HG03457 (cell line): ENCODE measurements around the gene GRK5.
"Not testable (repeated sequence)": the region's sequence is repeated elsewhere in the genome, so short reads cannot be mapped to it uniquely, and the experiment has no call there.

ENCODE experiments used
- ATAC-seq: cut with Tn5 transposase; IDR thresholded peaks from one replicate; pipeline ENCODE4 v1.9.1; 2021; ENCODE audit warnings: moderate number of reproducible peaks; ENCODE audit not compliant: unreplicated experiment

Gene GRK5

DNA sequence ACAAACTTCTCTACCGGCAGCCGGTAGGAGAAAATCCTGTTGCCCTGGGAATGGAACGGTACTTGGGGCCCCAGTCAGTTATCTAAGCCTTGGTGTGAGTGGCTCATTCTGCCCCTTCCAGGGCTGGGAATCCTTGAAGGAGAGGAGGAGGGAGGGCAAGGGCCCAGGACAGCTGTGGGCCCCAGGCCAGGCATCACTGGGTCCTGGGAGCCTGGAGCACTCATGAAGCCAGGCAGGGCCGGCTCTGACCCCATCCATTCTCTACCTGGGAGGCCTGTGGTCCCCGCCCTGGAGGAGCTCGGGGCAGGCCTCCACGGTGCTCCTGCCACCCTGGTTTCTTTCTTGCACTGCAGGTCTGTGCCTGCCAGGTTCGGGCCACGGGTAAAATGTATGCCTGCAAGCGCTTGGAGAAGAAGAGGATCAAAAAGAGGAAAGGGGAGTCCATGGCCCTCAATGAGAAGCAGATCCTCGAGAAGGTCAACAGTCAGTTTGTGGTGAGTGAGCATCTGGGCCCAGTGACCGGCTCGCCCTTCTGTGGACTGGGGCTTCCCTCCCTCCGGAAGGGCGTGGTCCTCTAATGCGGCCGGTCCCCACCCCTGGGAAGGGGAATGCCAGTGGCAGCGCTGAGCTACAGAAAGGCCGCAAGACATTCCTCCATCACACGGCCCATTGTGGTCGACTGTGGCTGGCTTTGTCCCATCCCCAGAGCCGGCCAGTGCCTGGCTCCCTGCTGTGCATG lies 223.8 kb downstream of the GRK5 start:
- no peak for ATAC-seq

DNA sequence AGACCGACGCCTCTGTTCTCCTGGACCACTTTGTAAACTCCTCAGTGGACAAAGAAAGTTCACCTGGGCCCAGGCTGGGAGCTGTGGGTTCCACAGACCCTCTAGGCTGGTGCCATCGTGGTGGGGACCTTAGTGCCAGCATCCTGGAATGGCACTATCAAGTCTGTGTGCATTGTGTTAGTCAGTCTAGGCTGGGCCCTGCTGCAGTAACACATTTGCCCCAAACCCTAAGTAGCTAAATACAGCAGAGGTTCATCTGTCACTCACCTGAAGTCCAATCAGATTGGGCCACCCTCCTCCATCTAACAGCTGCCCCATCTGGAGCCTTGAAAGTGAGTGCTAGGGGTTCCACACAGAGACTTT lies 224.4 kb downstream of the GRK5 start:
- ATAC-seq = no peak

DNA sequence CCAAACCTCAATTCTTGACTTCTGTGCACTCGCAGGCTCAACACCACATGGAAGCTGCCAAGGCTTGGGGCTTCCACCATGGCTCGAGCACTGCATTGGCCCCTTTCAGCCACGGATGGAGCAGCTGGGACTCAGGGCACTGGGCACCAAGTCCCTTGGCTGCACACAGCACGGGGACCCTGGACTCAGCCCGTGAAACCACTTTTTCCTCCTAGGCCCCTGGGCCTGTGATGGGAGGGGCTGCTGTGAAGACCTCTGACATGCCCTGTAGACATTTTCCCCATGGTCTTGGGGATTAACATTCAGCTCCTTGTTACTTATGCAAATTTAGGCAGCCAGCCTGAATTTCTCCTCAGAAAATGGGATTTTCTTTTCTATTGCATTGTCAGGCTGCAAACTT lies 227.6 kb downstream of the GRK5 start:
- ATAC-seq = not testable (repeated sequence)

DNA sequence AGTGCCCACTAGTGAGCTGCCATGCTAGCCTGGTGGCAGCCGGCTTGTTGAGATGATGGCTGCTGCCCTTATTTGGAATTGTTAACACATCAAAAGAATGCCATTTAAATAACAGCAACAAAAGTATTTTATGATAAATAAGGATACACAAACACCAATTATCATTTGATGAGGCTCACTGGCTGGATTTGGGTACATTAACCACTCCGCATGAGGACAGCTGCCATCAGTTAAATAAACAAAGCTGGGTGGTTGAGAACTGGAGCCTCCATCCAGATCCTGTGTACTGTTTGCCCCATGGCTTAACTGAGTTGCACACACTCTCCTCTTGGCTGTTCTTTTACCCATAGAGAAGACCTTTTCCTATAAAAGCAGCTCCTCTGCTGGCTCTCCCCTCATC lies 231.3 kb downstream of the GRK5 start:
- no peak for ATAC-seq

DNA sequence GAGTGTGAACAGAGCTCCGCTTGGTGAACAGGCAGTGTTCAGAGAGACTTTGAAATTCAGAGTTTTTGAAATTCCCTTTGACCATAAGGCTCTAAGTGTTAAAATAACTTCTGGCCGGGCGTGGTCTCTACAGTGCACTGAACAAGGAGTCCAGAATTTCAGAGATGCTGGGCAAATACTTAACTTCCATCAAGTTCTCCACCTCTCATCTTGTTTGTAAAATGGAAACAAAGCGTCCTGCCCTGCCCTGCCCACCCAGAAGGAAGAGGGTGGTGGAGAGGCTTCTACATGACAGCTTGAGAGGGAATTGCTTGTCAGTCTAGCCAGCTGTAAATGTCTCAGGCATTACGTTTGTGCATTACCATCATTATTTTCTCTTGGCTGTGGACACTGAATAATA lies 232.6 kb downstream of the GRK5 start:
- ATAC-seq = no peak

DNA sequence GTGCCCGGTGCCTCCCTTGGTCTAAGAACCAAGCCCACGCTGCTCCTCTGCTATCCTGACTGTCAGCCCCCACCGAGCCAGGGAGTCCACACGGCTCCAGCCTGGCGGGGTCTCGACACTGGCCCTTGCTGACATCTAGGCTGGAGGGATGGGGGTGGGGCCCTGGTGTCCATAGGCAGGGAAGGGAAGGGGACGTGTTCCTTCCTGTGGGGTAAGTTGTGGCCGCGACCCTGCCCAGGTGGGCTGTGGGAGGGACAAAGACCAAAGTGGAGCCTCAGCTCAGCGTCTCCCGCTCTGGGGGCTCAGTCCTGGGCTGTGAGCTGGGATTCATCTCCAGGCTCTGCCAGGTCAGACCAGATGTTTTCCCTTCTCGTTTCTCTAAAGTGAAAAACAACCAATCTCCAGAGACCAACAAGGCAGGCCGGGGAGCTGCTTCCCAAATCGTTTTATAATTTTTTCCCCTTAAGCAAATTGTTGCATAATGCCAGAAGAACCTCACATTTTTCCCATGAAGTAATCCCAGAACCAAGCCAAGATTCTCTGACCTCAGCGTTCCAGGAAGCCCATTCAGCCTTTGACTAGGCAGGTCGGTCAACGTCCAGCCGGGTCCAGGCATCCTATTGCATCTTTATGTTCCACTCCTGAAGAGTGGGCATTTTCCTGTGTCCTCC lies 233.9 kb downstream of the GRK5 start:
- no peak for ATAC-seq

DNA sequence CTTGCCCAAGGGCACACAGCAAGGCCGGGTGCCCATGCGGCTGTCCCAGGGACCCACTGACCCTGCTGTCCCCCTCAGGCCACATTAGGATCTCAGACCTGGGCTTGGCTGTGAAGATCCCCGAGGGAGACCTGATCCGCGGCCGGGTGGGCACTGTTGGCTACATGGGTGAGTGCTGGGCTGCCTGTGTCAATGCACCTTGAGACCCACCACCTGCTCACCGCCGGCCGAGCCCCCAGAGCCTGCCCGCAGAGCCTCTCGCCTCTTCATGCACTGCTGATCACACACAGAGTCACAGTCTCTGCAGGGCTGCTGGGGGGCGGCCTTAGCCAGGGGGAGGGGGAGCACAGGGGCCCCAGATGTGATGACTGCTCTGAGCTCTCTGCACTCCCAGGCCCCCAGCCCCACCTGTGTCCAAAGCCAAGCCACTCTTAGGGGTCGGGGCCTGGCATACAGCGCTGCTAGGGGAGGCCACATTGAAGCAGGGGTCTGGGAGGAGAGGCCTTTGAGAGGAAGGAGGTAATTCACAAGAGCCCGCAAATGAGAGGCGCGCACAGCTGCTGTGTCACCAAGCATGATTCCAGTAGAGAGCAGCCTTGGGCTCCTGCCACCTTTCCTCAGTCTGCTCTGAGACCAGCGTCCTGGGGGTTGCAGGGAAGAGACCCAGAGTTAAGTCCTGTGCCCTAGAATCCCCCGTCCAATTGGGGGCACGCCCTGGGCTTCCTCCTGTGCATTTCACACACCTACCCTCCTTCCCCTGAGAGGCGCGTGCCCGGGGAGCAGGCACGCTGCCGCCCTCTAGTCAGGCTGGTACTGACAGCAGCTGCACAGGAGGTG lies 234.8 kb downstream of the GRK5 start:
- ATAC-seq = no peak

DNA sequence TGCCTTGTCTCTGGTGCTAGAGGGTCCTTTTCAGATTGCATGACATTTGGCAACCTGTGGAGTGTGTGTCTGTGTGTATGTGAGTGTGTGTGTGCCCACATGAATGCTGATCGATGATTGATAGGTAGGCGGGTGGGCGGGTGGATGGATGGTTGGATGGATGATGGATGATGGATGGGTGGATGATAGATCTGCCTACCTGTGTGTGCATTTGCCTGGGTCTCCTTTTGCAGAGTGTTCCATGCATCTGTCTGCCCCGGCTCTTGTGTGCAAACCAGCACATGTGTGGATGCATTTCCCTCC lies 235.3 kb downstream of the GRK5 start:
- ATAC-seq = no peak

DNA sequence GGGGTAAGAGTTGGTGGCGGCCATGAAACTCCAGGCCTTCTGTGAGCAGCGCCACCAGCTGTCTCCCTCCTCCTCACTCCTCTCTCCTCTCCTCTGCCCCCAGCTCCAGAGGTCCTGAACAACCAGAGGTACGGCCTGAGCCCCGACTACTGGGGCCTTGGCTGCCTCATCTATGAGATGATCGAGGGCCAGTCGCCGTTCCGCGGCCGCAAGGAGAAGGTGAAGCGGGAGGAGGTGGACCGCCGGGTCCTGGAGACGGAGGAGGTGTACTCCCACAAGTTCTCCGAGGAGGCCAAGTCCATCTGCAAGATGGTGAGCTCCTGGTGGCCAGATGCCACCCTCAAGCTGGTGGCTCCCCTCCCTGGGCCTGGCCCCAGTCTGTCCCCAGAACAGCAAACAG lies 236.1 kb downstream of the GRK5 start:
- no peak for ATAC-seq

DNA sequence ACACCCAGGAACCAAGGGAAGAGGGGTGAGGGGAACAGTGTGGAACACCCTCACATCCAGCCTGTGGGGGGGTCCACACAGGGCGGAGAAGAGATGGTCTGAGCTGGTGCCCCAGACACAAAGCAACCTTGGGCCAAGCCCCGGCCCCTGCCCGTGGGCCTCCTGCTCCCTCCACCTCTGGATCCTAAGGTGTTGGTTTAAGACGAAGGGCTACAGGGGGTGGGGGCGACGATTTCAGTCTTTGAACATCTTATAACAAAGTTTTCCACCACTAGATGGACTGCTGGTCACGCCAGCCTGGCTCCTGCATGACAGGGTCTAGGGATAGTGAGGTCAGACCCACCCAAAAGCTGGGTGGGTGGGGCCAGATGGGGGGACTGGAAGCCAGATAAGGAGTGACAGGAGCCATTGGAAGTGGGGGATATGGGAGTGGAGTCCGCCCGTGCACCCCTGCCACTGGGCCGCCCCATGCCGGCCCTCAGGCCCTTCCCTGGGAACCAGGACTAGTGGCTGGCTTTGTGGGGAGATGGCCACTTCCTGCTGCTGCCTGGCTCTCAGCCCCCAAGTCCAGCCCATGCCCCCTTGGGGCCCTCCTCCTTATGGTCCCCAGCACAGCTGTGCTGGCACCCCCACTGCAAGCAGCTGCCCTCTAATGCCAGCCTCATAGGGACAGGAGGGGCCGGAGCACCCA lies 236.7 kb downstream of the GRK5 start:
- ATAC-seq = no peak

DNA sequence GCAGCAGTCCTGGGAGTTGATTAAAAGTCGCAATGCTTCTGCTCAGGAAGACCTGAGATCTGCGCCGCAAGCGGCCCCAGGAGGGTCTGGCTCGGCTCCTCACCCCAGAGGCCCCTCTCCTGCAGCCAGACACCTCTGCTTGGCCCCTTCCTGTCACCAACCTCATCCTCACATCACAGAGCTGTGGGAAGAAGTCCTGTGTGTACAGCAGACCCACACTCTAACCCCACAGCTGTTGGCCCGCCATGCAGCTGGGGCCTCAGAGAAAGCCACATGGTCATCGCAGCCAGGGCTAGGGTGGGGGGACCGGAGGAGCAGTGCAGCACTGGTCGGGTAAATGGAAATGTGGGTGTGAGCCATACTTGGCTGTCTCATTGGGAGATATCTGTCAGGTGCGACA lies 237.5 kb downstream of the GRK5 start:
- no peak for ATAC-seq

DNA sequence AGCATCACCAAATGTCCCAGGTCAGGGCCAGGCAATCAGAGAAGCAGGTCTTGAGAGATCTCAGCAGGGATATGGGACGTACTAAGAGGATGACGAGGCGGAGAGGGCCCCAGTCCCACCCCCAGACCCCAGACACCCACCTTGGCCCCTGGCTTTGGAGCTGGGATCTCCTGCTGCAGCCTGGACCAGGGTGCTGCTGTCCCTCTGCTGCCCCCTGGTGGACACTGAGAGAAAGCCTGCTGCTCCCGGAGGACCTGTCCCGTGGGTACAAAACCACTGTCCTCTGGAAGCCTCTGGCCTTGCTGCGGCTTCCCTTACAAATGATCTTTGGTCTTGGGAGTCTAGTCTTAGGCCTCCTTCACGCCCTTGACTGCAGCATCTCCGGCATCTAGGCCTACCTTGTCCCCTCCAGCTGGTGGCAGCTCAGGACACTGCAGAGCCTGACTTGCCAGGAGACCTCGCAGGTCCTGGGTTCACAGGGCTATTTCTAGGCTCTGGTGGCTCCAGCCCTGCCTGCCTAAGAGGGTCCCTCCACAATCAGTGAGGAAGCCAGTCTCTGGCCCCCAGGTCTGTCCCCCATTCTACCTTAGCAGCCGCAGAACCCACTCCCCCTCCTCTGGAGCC lies 238.1 kb downstream of the GRK5 start:
- ATAC-seq = no peak

DNA sequence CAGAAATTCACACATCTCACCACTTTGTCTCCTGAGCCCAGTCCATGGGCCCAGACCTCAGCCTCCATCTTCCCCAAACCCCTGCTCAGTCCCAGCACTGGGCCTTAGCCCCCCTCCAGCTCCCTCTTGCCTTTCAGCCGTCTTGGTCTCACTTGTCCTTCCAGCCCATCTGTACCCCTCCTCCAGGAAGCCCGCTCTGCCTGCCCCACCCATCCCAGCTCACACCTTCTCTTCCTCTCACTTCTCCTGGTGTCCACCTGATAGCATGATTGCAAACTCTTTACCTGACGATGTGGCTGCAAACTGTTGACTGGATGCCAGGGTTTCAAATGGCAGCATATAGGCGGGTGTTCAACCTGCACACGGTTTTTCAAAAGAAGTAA lies 238.6 kb downstream of the GRK5 start:
- no peak for ATAC-seq

DNA sequence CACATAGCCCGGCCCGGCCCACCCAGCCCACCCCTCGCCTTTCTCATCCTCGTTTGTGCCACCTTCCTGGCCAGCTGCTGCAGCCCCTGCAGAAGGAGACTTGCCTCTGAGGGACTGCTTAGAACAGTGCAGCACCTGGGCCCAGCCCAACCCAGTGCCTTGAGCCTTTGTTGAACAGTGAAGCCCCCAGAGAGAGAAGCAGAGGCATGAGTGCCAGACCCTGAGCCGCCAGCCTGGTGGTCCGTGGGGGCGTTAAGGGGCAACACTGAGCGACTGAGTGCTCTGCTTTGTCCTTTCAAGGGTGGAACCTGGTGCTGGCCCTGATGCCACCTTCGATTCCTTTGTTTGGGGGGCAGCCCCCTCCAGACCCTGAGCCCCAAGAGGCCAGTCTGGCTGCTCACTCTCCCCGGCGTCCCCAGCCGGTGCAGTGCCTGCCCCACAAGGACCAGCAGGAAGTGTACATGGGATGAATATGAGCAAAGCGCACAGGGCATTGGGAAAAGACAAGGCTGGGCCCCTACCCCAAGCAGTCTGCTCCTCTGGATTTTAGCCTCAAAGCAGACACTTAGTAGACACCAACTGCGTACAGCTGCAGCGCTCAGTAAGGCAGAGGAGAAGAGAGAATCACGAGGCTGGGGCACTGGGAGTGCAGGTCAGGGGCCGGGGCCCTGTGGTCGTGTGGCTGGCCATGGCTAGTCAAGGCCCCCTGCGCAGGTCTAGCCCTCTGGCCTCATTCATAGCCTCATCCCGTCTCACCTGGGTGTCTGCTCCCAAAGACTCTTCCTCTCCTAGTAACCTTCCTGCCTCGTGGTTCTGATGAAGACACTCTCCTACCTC lies 239.3 kb downstream of the GRK5 start:
- ATAC-seq = no peak

DNA sequence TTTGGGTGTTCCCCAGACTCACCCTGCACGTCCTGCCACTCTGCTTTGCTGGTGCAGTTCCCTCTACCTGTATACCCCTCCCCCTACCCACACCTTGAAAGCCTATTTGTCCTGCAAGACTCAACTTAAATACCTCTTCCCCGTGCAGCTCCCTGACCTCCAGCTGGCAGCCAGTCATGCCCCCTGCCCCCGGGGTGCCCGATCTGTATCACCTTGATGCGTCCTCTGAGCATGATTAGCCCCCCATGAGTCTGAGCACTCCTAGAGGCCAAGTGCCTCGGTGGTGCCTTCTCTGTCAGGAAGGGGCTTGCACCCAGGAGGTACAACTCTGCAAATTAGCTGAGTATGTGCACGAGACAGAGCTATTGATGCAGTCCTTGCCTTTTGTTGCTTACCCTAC lies 240.1 kb downstream of the GRK5 start:
- no peak for ATAC-seq

DNA sequence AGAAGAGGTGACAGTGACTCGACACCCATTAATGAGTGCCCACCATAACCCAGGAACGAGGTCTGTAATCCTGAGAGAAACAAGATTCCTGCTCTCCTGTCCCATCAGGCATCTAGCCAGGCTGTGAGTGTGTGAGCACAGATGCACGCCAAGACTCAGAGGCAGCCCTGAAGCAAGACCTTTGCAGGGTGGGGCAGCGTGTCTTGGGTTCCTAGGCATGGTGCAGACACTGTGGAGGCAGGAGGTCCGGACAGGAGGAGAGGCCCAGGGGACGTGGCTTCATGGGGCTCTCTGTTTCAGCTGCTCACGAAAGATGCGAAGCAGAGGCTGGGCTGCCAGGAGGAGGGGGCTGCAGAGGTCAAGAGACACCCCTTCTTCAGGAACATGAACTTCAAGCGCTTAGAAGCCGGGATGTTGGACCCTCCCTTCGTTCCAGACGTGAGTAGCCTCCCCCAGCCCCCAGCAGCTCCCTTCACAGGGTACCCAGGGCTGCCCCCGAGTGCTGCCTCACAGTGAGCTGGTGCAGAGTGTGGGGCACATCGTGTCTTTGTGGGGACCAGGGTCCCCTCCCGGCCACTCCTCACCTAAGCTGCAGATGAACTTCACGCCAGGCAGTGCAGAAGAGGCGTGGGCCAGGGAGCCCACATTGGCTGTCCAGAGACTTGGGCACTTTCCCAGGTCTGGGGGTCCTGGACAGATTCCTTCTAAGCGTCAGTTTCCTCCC lies 240.6 kb downstream of the GRK5 start:
- no peak for ATAC-seq

DNA sequence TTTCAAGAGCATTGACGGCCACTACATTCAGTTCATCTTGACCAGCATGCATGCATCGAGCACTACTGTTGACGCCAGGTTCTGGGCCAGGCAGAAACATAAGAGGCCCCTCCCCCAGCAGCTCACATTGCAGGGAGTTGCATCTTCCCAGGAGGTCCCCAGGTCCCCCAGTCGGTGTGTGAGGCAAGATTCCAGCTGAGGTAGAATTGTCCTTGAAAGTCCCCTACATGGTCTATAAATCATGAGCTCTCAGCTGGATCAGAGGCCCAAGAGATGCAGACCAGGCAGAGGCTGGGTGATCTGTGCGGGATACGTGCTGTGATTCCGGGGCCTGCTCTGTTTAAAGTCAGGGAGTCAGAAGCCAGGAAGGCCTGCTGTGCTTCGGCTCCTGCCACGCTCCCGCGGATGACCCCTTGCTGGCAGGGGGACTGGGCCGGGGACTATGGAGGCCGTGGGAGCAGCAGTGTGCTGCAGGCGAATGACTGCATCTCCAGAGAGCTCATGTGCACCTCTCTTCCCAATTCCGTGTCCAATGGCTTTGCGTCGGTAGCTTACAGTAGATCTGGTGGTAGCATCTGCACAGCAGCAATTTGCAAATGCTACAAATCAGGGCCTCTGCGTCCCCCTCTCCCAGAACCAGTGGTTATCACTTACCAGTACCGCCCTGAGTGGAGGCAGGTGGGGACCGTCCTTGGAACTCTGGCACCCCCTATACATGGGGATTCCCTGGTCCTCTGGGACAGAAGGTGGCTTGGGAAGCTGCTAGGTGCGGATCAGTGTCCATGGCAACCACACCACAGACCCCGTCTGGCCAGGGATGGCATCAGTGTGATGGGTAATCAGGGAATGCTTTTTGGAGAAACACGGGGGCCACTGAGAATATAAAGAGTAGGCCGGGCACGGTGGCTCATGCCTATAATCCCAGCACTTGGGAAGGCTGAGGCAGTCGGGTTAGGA lies 241.5 kb downstream of the GRK5 start:
- ATAC-seq = no peak

DNA sequence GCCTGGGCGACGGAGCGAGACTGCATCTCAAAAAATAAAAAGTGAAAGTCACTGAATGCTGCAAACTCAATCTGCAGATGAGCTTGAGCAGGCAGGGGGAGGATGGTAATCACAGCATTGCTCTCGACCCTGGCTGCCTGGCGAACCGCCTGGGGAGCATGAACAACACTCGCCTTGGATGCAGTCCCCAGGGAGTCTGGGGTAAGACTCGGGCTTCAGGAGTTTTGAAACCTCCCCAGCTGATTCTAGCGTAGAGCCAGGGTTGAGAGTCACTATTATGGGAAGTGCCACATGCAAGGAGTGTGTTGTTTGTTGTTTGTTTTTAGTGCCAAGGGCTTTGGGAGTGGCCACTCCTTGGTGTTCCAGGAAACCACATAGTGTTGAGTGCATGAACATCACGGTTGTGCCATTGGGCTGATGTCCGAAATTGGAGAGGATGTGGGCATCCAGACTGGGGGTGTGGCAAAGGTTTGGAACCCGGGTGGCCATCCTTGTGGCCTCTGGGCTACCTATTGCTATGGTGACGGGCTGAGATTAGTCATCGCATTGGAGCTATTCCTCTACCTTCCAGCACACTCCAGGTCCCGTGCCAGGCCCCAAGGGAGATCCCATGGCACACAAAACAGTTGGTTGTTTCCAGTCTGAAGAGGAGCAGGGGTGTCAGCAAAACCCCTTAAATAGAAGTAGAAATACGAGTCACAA lies 242.5 kb downstream of the GRK5 start:
- ATAC-seq = no peak
